GM18511 (cell line): ENCODE data around the gene TMEM259.

Experiments used
- ATAC-seq: cut with Tn5 transposase; IDR thresholded peaks from one replicate; pipeline ENCODE4 v1.9.1; 2021; ENCODE audit warnings: mild to moderate bottlenecking, moderate library complexity; ENCODE audit not compliant: unreplicated experiment

TMEM259 gene

GRCh38 chr19:1020868-1021425, at the start of gene TMEM259:
TSS of gene TMEM259 (minus strand) at chr19:1021123. CDS start at chr19:1020996, 127 bp downstream.
- ATAC-seq, result peak; percentile 79

DNA sequence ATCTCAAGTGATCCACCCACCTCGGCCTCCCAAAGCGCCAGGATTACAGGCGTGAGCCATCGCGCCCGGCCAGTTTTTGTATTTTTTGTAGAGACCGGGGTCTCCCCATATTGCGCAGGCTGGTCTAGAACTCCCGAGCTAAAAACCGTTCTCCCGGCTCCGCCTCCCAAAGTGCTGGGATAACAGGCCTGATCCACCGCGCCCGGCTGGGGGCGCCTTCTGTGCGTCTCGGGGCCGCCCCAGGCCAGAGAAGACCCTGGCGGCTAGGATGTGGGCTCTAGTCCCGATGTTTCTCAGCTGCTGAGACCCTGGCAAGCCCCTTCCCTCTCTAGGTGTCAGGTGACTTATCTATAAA, 49.6 kb upstream of the TMEM259 start:
- ATAC-seq, result no peak

- ATAC-seq, result no peak
Measured at GRCh38 chr19:1069009-1069779, 48.3 kb upstream of the TMEM259 start.

GRCh38 chr19:1068009-1069001, 47.4 kb upstream of the TMEM259 start:
- ATAC-seq, result no peak

DNA sequence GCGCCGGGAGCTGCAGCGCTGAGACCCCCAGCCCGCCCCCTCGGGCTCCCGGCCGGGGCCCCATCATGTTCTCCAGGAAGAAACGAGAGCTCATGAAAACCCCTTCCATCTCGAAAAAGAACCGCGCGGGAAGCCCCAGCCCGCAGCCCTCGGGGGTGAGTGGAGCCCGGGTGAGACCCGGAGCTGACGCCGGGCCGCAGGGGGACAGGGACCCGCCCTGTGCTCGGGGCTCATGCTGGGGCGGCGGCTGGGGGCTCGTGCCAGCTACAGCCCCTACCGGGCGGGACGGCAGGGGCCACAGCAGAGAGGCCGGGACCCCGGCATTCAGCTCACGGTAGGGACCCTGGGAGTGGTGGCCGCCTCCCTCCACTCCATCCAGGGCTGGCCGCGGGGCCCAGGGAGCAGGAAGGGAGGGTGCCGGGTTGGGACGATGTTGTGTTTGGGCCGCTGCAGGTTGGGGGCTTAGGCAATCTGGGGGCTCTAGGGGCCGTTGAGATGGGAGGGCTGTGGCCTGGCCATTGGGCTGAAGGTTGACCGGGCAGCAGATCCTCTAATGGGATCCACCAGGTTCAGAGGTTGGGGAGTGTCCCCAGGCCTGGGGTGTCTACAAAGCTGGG, 46.5 kb upstream of the TMEM259 start:
- ATAC-seq, result no peak

GRCh38 chr19:1066748-1067340, 45.9 kb upstream of the TMEM259 start, which contains the start of gene ARHGAP45:
TSS of gene ARHGAP45 (plus strand) at chr19:1067167. CDS start at chr19:1067406, 239 bp downstream.
- no peak for ATAC-seq

- ATAC-seq, result no peak
Measured at GRCh38 chr19:1066251-1066747, 45.4 kb upstream of the TMEM259 start.

- no peak for ATAC-seq
Measured at GRCh38 chr19:1065606-1066109, 44.7 kb upstream of the TMEM259 start.

- no peak for ATAC-seq
Measured at GRCh38 chr19:1064661-1065605, 44.0 kb upstream of the TMEM259 start.

GRCh38 chr19:1063909-1064660, 43.2 kb upstream of the TMEM259 start:
- no peak for ATAC-seq

- no peak for ATAC-seq
Measured at GRCh38 chr19:1063030-1063908, 42.3 kb upstream of the TMEM259 start.

DNA sequence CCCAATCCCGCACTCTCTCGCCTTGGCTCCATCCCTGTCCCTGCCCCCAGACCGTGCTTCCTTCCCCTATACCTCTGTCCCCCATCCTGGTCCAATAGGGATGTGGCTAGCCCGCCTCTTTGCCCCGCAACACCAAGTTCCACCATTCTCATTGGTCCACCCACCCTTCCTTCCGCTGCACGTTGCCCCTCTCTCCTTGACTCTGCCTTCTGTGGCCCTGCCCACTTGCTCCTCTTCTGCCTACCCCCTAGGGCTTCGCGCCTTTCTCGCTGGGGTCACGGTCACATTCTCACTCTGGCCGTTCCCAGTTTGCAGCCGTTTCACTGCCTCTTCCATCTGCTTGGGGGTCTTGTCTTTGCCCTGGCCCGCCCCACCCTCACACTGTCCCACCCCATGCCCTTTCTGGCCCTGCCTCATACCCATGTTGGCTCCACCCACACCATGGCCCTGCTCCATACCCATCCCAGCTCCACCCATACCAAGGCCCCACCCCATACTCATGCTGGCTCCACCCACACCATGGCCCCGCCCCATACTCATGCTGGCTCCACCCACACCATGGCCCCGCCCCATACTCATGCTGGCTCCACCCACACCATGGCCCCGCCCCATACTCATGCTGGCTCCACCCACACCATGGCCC, 41.6 kb upstream of the TMEM259 start:
- no peak for ATAC-seq

- no peak for ATAC-seq
Measured at GRCh38 chr19:1061987-1062386, 41.1 kb upstream of the TMEM259 start.

DNA sequence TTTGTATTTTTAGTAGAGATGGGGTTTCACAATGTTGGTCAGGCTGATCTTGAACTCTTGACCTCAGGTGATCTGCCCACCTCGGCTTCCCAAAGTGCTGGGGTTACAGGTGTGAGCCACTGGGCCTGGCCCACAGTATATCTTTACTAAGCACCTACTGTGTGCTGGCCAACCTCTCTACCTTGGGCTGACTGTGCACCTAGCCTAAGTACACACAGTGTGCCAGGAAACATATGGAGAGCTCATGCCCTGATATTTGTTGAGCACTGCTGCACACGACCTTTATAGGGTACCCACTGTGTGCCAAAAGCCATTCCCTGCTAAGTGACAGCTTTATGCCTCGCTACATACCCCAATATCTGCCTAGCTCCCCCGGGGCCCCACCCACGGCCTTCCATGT, 39.8 kb upstream of the TMEM259 start:
- no peak for ATAC-seq

GRCh38 chr19:1058112-1058511, 37.2 kb upstream of the TMEM259 start:
- no peak for ATAC-seq

GRCh38 chr19:1057176-1057855, 36.4 kb upstream of the TMEM259 start:
- ATAC-seq, result no peak
